ENCODE results near the gene NCAPD3. TPM values are rescaled to one million over a fixed set of nuclear protein-coding genes. Genes with fewer than 3 reads are reported as not detected.

Gene NCAPD3
- total and polyA plus RNA-seq, 9 of the 15 experiments (the other 6 are each of a cell fraction or from before 2014, with no cell fraction given): 23.6 to 80.6 (median 58.6) TPM

DNA sequence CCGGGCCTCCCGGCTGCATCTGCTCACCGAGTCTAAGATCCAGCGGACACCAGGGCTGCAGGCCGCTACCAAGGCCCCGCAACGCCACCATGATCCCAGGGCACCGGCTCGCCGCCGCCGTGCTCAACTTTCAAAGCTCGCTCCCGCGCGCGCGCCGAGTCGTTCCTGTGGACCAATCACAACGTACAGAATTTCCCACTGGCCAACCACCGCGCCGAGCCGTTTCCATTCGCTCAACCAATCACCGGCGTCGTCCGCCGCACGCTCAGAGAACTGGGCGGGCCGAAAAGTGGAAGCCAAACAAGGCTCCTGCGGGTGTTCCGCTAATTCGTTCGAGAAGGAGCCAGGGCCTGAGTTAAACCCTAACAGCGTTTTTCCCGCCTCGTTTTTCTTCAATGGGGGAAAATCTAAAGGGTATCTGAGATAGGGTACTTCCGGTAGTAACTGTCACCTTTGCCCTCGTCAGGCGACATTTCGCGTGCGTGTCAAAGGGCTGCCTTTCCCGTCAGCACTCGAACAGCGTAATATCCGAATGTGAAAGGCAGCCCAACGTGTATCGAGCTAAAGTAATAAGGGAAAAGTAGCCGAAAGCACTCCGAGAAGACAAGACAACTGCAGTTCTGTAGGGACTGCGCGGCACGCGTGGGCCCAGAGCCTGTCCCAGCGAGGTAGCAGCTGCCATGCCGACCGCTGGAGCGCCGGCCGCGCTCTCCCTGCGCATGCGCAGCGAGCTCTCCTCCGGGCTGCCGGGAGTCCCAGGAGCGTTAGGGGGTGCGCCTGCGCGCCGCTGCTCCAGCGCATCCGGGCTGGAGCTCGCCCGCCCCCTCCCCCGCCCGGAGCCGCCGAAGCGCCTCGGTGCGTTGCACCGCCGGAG, at the start of gene NCAPD3, which contains the start of gene VPS26B (continued):
- TF ChIP-seq HNRNPL (IDR thresholded peaks at IDR 0.05; ENCODE audit: low read depth, low read length) (no peak), FOXK2 (conservative IDR thresholded peaks at IDR 0.05 in 1 of 2, IDR thresholded peaks at IDR 0.05 in 1 of 2; ENCODE audit: low read depth in 2 of 2) (peak in 1 of 2 experiments; percentile 46; a peak in 2 of 4 replicates), SMAD3 (CRISPR knock-in tag; conservative IDR thresholded peaks at IDR 0.05) (peak; percentile 13; the same call in 1 of the 2 replicates), CBFB (CRISPR knock-in tag; IDR thresholded peaks at IDR 0.05) (peak; percentile 20; the same call in 1 of the 2 replicates), ZNF239 (CRISPR knock-in tag; IDR thresholded peaks at IDR 0.05) (no peak), ILK (tag; IDR thresholded peaks at IDR 0.05; ENCODE audit: borderline replicate concordance, low read depth) (no peak), RBM25 (IDR thresholded peaks at IDR 0.05; ENCODE audit: low read depth, low read length, severe bottlenecking) (peak; percentile 91), ZBED1 (IDR thresholded peaks at IDR 0.05) (no peak), KLF1 (tag; IDR thresholded peaks at IDR 0.05) (peak; percentile 24; the same call in 1 of the 2 replicates), ATF7 (IDR thresholded peaks at IDR 0.05) (peak; percentile 64; the same call in 1 of the 2 replicates), ZNF436 (CRISPR knock-in tag; IDR thresholded peaks at IDR 0.05) (peak; percentile 12; the same call in 1 of the 2 replicates), EP400 (IDR thresholded peaks at IDR 0.05) (peak; percentile 96), ZNF778 (CRISPR knock-in tag; IDR thresholded peaks at IDR 0.05) (no peak), FOS (IDR thresholded peaks at IDR 0.05; ENCODE audit: extremely low read depth, insufficient read length) (peak; percentile 94), CHD2 (IDR thresholded peaks at IDR 0.05; ENCODE audit: low read depth, low read length) (peak; percentile 78), TAF7 (tag; IDR thresholded peaks at IDR 0.05) (peak; percentile 59; the same call in 1 of the 2 replicates), ZNF764 (CRISPR knock-in tag; IDR thresholded peaks at IDR 0.05; ENCODE audit: low read depth) (no peak)
- TF ChIP-seq, protein P1, sequence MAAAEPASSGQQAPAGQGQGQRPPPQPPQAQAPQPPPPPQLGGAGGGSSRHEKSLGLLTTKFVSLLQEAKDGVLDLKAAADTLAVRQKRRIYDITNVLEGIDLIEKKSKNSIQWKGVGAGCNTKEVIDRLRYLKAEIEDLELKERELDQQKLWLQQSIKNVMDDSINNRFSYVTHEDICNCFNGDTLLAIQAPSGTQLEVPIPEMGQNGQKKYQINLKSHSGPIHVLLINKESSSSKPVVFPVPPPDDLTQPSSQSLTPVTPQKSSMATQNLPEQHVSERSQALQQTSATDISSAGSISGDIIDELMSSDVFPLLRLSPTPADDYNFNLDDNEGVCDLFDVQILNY (CRISPR knock-in tag; IDR thresholded peaks at IDR 0.05): no peak
- TF ChIP-seq, protein P2, sequence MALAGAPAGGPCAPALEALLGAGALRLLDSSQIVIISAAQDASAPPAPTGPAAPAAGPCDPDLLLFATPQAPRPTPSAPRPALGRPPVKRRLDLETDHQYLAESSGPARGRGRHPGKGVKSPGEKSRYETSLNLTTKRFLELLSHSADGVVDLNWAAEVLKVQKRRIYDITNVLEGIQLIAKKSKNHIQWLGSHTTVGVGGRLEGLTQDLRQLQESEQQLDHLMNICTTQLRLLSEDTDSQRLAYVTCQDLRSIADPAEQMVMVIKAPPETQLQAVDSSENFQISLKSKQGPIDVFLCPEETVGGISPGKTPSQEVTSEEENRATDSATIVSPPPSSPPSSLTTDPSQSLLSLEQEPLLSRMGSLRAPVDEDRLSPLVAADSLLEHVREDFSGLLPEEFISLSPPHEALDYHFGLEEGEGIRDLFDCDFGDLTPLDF (CRISPR knock-in tag; IDR thresholded peaks at IDR 0.05): peak; percentile 76; the same call in 1 of the 2 replicates
- TF ChIP-seq, protein P3, sequence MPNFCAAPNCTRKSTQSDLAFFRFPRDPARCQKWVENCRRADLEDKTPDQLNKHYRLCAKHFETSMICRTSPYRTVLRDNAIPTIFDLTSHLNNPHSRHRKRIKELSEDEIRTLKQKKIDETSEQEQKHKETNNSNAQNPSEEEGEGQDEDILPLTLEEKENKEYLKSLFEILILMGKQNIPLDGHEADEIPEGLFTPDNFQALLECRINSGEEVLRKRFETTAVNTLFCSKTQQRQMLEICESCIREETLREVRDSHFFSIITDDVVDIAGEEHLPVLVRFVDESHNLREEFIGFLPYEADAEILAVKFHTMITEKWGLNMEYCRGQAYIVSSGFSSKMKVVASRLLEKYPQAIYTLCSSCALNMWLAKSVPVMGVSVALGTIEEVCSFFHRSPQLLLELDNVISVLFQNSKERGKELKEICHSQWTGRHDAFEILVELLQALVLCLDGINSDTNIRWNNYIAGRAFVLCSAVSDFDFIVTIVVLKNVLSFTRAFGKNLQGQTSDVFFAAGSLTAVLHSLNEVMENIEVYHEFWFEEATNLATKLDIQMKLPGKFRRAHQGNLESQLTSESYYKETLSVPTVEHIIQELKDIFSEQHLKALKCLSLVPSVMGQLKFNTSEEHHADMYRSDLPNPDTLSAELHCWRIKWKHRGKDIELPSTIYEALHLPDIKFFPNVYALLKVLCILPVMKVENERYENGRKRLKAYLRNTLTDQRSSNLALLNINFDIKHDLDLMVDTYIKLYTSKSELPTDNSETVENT (CRISPR knock-in tag; IDR thresholded peaks at IDR 0.05): peak; percentile 86
- TF ChIP-seq, protein P4, sequence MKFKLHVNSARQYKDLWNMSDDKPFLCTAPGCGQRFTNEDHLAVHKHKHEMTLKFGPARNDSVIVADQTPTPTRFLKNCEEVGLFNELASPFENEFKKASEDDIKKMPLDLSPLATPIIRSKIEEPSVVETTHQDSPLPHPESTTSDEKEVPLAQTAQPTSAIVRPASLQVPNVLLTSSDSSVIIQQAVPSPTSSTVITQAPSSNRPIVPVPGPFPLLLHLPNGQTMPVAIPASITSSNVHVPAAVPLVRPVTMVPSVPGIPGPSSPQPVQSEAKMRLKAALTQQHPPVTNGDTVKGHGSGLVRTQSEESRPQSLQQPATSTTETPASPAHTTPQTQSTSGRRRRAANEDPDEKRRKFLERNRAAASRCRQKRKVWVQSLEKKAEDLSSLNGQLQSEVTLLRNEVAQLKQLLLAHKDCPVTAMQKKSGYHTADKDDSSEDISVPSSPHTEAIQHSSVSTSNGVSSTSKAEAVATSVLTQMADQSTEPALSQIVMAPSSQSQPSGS (CRISPR knock-in tag; IDR thresholded peaks at IDR 0.05): no peak
